GM12892 (cell line): ENCODE measurements around the gene DELE1.

Experiments
- POLR2A ChIP-seq: IDR thresholded peaks from 2 replicates; pipeline ENCODE4 v1.6.1; 2011; ENCODE audit warnings: low read depth, low read length, control low read depth
- POLR2AphosphoS5 ChIP-seq: IDR thresholded peaks from 2 replicates; pipeline ENCODE4 v1.6.1; 2011; ENCODE audit warnings: low read depth, low read length, control low read depth
- TAF1 ChIP-seq: IDR thresholded peaks from 2 replicates; pipeline ENCODE4 v1.6.1; 2011; ENCODE audit warnings: low read depth, mild to moderate bottlenecking, control low read depth, low read length, borderline replicate concordance

DNA sequence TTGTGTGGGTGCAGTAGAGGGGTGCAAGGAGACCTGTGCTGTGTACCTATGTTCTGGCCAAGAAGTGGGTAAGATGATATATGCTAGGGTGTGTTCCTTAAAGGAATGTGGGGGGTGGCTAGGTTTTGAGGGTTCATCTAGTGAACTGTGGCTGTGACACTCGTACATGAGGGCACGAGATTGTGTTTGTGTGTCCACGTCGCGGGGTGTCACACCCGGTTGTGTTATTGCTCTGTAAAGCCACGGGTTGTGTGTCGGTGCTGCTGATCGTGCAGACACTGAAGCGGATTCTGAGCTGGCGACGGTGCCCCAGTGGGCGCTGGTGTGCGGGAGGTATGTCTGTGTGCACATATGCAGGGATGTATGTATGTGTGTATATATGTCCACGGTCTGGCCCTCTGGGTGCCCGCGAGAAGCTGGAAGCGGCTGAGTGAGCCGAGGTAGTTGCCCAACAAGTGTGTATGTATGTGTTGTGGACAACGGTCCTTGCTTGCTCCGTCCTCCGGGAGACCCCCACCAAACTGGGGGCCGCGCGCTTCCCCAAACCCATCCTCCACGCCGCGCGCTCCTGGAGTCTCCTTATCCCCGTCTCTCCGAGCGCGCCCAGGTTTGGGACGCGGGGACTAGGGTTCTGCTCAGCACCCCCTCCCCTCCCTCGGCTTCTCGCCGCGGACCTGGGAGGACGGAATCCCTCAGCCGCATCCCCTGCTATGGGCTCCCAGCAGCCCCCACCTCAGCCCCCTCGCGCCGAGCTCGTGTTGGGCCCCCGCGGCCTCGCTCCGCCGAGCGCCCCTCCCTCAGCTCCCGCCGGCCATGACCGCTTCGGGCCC is 46.1 kb upstream of the DELE1 start:
- TF ChIP-seq POLR2AphosphoS5: no peak
- TF ChIP-seq POLR2A: no peak
- TF ChIP-seq TAF1: no peak
